GM21526 (cell line): ENCODE results near the gene NLGN1.
"Not testable (repeated sequence)": the region's sequence is repeated elsewhere in the genome, so short reads cannot be mapped to it uniquely, and the experiment has no call there.

Experiments
- ATAC-seq: cut with Tn5 transposase; IDR thresholded peaks from one replicate; pipeline ENCODE4 v1.9.1; 2021; ENCODE audit warnings: moderate library complexity; ENCODE audit not compliant: unreplicated experiment, low FRiP score

Gene NLGN1

DNA sequence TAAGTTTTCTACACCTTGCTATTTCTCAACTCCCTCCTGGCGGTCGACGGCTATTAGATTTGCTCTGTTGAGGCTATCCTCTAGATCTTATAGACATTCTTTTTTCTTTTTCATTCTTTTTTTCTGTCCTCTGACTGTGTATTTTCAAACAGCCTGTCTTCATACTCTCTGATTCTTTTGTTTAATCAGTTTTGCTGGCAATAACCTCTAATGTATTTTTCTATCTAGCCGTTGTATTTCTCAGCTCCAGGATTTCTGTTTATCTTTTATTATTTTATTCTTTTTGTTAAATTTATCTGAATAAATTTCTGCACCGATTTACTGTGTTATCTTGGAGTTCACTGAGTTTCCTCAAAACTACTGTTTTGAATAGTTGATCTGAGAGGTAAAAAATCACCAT is 31.5 kb downstream of the NLGN1 start:
- ATAC-seq, result no peak

GRCh38 chr3:173429527-173429926 is 32.0 kb downstream of the NLGN1 start:
- no peak for ATAC-seq

DNA sequence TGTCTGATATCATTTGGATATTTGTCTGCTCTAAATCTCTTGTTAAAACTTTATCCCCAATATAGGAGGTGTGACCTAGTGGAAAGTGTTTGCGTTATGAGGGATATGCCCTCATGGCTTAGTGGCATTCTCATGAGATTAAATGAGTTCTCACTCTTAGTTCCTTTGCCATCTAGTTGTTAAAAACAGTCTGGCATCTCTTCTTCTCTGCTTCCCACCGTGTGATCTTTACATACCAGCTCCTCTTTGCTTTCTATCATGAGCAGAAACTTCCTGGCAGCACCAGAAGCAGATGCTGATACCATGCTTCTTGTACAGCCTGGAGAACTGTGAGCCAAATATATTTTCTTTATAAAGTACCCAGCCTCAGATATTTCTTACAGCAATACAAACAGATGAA is 33.0 kb downstream of the NLGN1 start:
- no peak for ATAC-seq

DNA sequence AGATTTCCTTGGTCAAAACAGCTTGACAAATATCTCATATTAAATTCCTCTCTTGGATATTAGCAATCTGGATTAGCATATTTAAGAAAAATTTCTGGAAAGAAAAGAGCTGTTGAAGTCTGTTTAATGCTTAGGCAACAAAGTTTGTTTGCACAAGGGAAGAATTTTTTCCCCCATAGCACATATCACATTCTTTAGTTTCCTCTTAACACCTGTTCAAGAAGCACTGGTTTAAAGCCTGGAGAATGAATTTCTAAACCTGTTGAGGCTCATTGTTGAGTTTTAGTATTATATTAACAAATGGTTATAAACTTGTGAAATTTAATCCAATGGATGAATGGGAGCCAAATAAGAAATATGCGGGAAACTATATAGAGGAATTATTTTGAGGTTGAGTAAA is 41.5 kb downstream of the NLGN1 start:
- no peak for ATAC-seq

DNA sequence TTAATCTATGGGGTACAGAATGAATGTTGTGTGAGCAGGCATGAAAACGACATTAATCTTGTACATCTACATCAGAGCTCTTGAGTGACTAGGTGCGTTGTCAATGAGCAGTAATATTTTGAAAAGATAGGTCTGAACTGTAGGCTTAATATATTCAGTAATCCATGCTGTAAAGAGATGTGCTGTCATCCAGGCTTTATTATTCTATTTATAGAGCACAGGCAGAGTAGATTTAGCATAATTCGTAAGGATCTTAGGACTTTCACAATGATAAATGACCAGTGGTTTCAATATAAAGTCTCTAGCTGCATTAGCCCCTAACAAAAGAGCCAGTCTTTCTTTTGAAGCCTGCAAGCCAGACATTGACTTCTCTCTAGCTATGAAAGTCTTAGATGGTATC is 43.0 kb downstream of the NLGN1 start:
- ATAC-seq, result no peak

DNA sequence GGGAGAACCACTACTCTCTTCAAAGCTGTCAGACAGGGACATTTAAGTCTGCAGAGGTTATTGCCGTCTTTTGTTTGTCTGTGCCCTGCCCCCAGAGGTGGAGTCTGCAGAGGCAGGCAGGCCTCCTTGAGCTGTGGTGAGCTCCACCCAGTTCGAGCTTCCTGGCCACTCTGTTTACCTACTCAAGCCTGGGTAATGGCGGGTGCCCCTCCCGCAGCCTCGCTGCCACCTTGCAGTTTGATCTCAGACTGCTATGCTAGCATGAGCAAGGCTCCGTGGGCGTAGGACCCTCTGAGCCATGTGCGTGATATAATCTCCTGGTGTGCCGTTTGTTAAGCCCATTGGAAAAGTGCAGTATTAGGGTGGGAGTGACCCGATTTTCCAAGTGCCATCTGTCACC is 54.0 kb downstream of the NLGN1 start:
- ATAC-seq, result not testable (repeated sequence)

DNA sequence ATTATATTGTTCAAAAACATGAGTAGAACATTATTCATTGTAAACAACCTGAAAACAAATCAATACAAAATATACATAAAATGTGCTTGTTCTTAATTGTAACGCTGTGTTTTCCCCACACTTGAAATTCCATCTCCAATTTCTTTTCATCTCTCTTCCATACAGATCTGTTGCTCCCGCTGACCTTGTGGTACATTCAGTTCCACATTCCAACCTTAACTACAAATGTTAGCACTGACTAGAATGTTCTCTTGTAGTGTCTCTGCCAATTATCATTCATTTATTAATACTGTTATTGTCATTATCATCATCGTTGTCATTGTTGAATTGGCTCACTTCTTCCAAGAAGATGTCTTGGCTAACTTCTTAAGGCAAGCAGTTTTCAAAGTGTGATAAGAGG is 65.7 kb downstream of the NLGN1 start:
- no peak for ATAC-seq

- no peak for ATAC-seq
Measured at GRCh38 chr3:173465112-173465511, 67.6 kb downstream of the NLGN1 start.

GRCh38 chr3:173465898-173466678 is 68.5 kb downstream of the NLGN1 start:
- no peak for ATAC-seq

DNA sequence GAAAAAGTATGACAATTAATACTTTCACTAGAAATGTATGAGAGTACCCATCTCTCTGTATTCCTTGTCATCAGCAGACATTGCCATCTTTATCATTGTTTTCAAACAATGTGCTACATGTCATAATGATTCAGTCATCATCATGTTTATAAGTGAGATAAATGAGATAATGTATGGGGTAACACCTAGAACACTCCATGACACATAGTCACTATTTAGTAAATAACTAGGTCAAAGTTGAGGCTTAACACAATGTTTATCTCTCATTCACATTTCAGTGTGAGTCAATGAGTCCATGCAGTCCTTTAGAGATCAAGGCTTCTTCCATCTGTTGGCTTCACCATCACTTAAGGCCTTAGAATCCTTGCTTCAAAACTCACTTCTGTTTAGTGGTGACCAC is 70.0 kb downstream of the NLGN1 start:
- no peak for ATAC-seq

DNA sequence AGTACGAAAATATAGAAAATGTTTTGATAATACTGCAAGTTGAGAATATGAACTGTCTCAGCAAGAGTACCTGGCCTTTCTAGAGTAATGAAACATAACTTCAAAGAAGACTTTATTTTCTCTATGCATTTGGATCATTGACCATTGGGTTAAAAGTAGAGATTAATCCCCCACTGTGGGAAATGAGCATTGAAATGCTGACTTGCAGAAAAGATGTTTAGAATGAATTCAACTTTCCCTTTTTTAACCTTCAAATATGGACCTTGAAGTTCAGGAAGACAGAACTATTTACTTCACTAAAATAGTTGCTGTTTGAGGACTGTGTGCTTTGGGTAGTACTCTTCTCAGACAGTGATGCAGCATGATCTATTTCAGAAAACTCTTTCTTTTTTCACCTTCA is 75.7 kb downstream of the NLGN1 start:
- no peak for ATAC-seq

GRCh38 chr3:173479301-173479700 is 81.8 kb downstream of the NLGN1 start:
- no peak for ATAC-seq

GRCh38 chr3:173501931-173502489 is 104.5 kb downstream of the NLGN1 start:
- ATAC-seq, result no peak

GRCh38 chr3:173502983-173503568 is 105.5 kb downstream of the NLGN1 start:
- ATAC-seq, result no peak

DNA sequence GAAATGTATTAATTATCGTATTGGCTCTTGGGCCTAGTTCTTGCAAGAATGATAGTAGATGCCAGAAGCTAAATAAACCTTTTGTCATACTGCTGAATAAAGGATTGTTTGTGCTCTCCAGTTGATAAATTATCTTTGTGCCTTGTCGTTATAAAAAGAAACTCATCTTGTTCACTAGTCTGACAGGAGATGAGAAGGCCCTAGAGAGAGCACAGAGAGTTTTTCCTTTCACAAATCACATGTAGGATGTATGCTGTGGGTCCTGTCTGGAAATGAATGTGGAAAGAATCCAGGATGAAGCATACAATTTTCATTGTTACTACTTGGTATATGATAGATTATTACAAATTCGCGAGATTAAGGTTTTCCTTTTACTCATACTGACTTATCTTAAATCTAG is 113.0 kb downstream of the NLGN1 start:
- ATAC-seq, result no peak

GRCh38 chr3:173513123-173513522 is 115.6 kb downstream of the NLGN1 start:
- no peak for ATAC-seq

GRCh38 chr3:173529062-173529711 is 131.6 kb downstream of the NLGN1 start:
- peak; percentile 76 for ATAC-seq

- no peak for ATAC-seq
Measured at GRCh38 chr3:173531602-173532001, 134.1 kb downstream of the NLGN1 start.

GRCh38 chr3:173538410-173538809 is 140.9 kb downstream of the NLGN1 start:
- ATAC-seq, result no peak

DNA sequence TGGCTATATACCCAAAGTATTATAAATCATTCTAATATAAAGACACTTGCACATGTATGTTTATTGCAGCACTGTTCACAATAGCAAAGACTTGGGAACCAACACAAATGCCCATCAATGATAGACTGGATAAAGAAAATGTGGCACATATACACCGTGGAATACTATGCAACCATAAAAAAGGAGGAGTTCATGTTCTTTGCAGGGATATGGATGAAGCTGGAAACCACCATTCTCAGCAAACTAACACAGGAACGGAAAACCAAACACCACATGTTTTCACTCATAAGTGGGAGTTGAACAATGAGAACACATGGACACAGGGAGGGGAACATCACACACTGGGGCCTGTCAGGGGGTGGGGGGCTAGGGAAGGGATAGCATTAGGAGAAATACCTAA is 148.0 kb downstream of the NLGN1 start:
- ATAC-seq, result not testable (repeated sequence)

DNA sequence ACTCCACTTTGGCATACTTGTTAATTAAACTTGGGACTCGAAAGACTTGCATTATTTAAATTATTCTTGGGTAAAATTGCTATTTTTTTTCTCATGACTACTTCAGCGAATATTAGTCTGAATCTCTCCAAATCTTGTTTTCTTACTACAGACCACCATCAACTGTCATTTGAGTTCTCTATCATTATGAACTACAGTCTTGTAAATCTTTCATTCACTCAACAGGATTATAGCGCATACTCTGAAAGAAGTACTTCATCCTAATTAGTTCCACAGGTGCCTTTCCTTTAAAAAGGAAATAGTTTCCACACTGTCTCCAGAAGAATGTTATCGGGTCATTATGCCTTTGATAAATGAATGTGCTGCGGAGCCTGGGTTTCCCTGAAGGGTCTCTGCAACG is 149.5 kb downstream of the NLGN1 start:
- ATAC-seq, result no peak

DNA sequence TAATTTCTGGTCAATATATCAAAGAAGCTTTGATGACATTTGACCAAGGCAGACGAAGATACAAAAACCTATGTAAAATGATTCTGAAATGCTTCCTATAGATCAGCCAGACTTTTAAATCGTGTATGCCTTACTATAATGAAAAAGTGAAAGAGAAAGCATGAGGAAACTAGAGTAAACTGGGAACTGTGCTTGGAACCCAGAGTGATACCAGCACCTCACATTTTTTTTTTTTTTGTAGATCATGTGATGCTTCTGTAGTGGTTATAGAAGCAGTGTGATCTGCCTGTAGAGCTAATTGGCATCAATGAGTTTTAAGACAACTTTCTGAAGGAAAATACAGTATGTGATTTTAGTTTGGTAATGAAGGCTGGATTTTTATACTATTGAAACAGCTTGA is 150.7 kb downstream of the NLGN1 start:
- ATAC-seq, result no peak
